ENCODE results near the gene ARFGAP1. TPM values are rescaled to one million over a fixed set of nuclear protein-coding genes. Genes with fewer than 3 reads are reported as not detected.
"Not testable (repeated sequence)": the region's sequence is repeated elsewhere in the genome, so short reads cannot be mapped to it uniquely, and the experiment has no call there.

The ARFGAP1 gene
- total RNA-seq, 1 donor from 2014 or later = 78.6 TPM

GRCh38 chr20:63332488-63333240 is 60.1 kb downstream of the ARFGAP1 start:
- no peak for TF ChIP-seq CTCF (conservative IDR thresholded peaks at IDR 0.05; ENCODE audit: low read depth, low read length)
- no peak for DNase-seq (ENCODE audit: low read depth)
- H3K4me3 ChIP-seq (ENCODE audit: low read depth, low read length) = no peak overlapping the region

GRCh38 chr20:63333241-63333836 is 60.7 kb downstream of the ARFGAP1 start:
- no peak for TF ChIP-seq CTCF (conservative IDR thresholded peaks at IDR 0.05; ENCODE audit: low read depth, low read length)
- no peak for DNase-seq (ENCODE audit: low read depth)
- H3K4me3 ChIP-seq (ENCODE audit: low read depth, low read length) = no peak overlapping the region

DNA sequence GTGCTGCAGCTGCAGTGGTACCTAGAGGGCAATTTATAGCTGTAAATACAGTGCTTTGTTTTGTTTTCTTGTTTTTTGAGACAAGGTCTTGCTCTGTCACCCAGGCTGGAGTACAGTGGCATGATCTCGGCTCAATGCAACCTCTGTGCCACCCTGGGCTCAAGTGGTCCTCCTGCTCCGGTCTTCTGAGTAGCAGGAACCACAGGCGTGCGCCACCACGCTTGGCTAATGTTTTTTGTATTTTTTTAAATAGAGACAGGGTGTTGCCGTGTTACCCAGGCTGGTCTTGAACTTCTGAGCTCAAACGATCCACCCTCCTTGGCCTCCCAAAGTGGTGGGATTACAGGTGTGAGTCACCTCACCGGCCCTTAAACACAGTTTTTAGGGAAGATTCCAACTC is 61.7 kb downstream of the ARFGAP1 start:
- no peak for DNase-seq (ENCODE audit: low read depth)
- no peak overlapping the region for H3K4me3 ChIP-seq (ENCODE audit: low read depth, low read length)
- TF ChIP-seq CTCF (conservative IDR thresholded peaks at IDR 0.05; ENCODE audit: low read depth, low read length) = no peak

- H3K4me3 ChIP-seq (ENCODE audit: low read depth, low read length); DNase-seq (ENCODE audit: low read depth): not testable (repeated sequence)
Observed at GRCh38 chr20:63335060-63335459, 62.4 kb downstream of the ARFGAP1 start.

DNA sequence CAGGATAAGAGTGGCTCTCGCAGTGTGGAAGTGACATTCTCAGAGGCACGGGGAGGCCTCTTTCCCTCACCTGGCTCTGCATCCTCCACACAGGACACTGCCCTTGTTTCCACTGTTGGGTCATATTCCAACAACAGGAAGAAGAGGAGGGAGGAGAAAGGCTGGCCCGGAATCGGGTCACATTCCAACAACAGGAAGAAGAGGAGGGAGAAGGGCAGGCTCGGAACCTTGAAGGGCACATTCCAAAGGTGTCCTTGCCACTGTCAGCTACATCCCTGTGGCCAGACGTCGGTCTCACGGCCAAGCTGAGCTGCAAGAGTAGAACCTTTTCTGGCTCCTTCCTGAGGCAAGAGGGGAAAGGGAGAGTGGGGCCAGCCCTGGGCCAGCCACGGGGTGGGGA is 63.1 kb downstream of the ARFGAP1 start:
- H3K4me3 ChIP-seq (ENCODE audit: low read depth, low read length) = no peak overlapping the region
- no peak for TF ChIP-seq CTCF (conservative IDR thresholded peaks at IDR 0.05; ENCODE audit: low read depth, low read length)
- no peak for DNase-seq (ENCODE audit: low read depth)

- no peak for TF ChIP-seq CTCF (conservative IDR thresholded peaks at IDR 0.05; ENCODE audit: low read depth, low read length)
- no peak for DNase-seq (ENCODE audit: low read depth)
Observed at GRCh38 chr20:63336232-63336752, 63.7 kb downstream of the ARFGAP1 start.

GRCh38 chr20:63337786-63338420 is 65.3 kb downstream of the ARFGAP1 start:
- no peak overlapping the region for H3K4me3 ChIP-seq (ENCODE audit: low read depth, low read length)
- TF ChIP-seq CTCF (conservative IDR thresholded peaks at IDR 0.05; ENCODE audit: low read depth, low read length) = no peak
- no peak for DNase-seq (ENCODE audit: low read depth)

More at GRCh38 chr20:63336232-63336752, 63.7 kb downstream of the ARFGAP1 start:
- no peak overlapping the region for H3K4me3 ChIP-seq (ENCODE audit: low read depth, low read length)
